K562 (cell line): ENCODE results near the gene HMG20B. TPM values are rescaled to one million over a fixed set of nuclear protein-coding genes. Genes with fewer than 3 reads are reported as not detected.

Experiments
- GTF2E2 ChIP-seq: fragments of 200-800 bp; sonication (Bioruptor generic); IDR thresholded peaks from 2 replicates; pipeline ENCODE4 v1.6.1; 2016; ENCODE audit warnings: missing genetic modification characterization, missing compliant biosample characterization
- HDAC8 ChIP-seq: fragments of 450-650 bp; IDR thresholded peaks from 2 replicates; pipeline ENCODE4 v1.6.1; 2016; ENCODE audit warnings: mild to moderate bottlenecking, missing genetic modification characterization, moderate library complexity, missing compliant biosample characterization
- ILK ChIP-seq: fragments of 450-650 bp; IDR thresholded peaks from 2 replicates; pipeline ENCODE4 v1.6.1; 2016; ENCODE audit warnings: missing genetic modification characterization, low read depth, mild to moderate bottlenecking, missing compliant biosample characterization, moderate library complexity, borderline replicate concordance
- KDM4B ChIP-seq, 2 experiments: fragments of 450-650 bp in 1 of 2; sonication (generic) in 1 of 2; IDR thresholded peaks; 2 replicates each; pipeline ENCODE4 v1.6.1; 2016 to 2017; ENCODE audit warnings: borderline replicate concordance in 2 of 2, antibody characterized with exemption in 1 of 2, low read depth in 1 of 2, mild to moderate bottlenecking in 1 of 2
- MAZ ChIP-seq, 2 experiments: fragments of 450-650 bp in 1 of 2; sonication (generic) in 1 of 2; formaldehyde crosslinking; IDR thresholded peaks in 1 of 2; conservative IDR thresholded peaks in 1 of 2; 2 replicates each; pipeline versions ENCODE4 v1.4.0 to v1.5.0; 2020; ENCODE audit warnings: mild to moderate bottlenecking in 1 of 2, missing genetic modification reagents in 1 of 2
- SAFB2 ChIP-seq: fragments of 200-400 bp; formaldehyde crosslinking; IDR thresholded peaks from 2 replicates; pipeline ENCODE4 v1.6.1; 2018; ENCODE audit warnings: borderline replicate concordance, low read length, low read depth, moderate library complexity; ENCODE audit not compliant: severe bottlenecking
- SPI1 ChIP-seq: IDR thresholded peaks from 2 replicates; pipeline ENCODE4 v1.6.1; 2011; ENCODE audit warnings: low read depth, low read length, control low read depth, borderline replicate concordance
- SRF ChIP-seq, 2 experiments: fragments of 250-450, 450-650 bp in 1 of 2; sonication (Bioruptor Pico) in 1 of 2; sonication (generic) in 1 of 2; formaldehyde crosslinking; IDR thresholded peaks; 2 replicates each; pipeline versions ENCODE4 v1.5.0 to v1.5.1; 2020 to 2022; ENCODE audit warnings: mild to moderate bottlenecking in 1 of 2, missing genetic modification reagents in 1 of 2
- TSC22D4 ChIP-seq: fragments of 450-650 bp; IDR thresholded peaks from 2 replicates; pipeline ENCODE4 v1.6.1; 2016; ENCODE audit warnings: missing genetic modification characterization, missing biosample characterization, control low read depth
- ZFP36 ChIP-seq: fragments of 150-350 bp; IDR thresholded peaks from 2 replicates; pipeline ENCODE4 v1.6.1; 2018; ENCODE audit warnings: low read length, low read depth; ENCODE audit not compliant: partially characterized antibody
- ZNF217 ChIP-seq: sonication (generic); formaldehyde crosslinking; IDR thresholded peaks from 2 replicates; pipeline ENCODE4 v1.8.0; 2022; ENCODE audit warnings: mild to moderate bottlenecking, missing genetic modification reagents
- ZNF253 ChIP-seq: fragments of 250-450 bp; sonication (Bioruptor Pico); conservative IDR thresholded peaks from 2 replicates; pipeline ENCODE4 v1.6.1; 2021; ENCODE audit warnings: mild to moderate bottlenecking
- ZNF830 ChIP-seq: fragments of 250-450 bp; sonication (Bioruptor Pico); IDR thresholded peaks from 2 replicates; pipeline ENCODE4 v1.5.0; 2021; ENCODE audit warnings: mild to moderate bottlenecking
- polyA plus RNA-seq, 8 experiments: library from polyadenylated mRNA; depleted of rRNA in 4 of 8; stranded (reverse) in 5 of 8; unstranded in 3 of 8; fragments of >200 nt; fragmentation: Nextera tagmentation in 2 of 8; fragmentation: Illumina TruSeq in 1 of 8; extraction: Ambion mirVana in 2 of 8; extraction: Trizol in 1 of 8; gene quantifications; 2 replicates each; pipeline versions ENCODE4 v1.2.1 to v1.2.3, GENCODE V29; 2011 to 2014; ENCODE audit warnings: inconsistent platforms in 1 of 8, missing spikeins in 1 of 8
- total RNA-seq, 7 experiments: library from RNA; depleted of rRNA in 6 of 7; stranded (reverse); fragments of >200 nt in 6 of 7; fragmentation: Illumina TruSeq in 2 of 7; extraction: Trizol in 2 of 7; gene quantifications; 2 replicates each; pipeline versions ENCODE4 v1.2.1 to v1.2.3, GENCODE V29; 2011 to 2021; ENCODE audit warnings: low replicate concordance in 1 of 7
- TF ChIP-seq, protein P1 (sequence below): fragments of 450-650 bp; formaldehyde crosslinking; IDR thresholded peaks from 2 replicates; pipeline ENCODE4 v1.4.0; 2022; ENCODE audit warnings: missing genetic modification characterization
- TF ChIP-seq, protein P2 (sequence below): fragments of 450-650 bp; IDR thresholded peaks from 2 replicates; pipeline ENCODE4 v1.7.0; 2016; ENCODE audit warnings: borderline replicate concordance
- TF ChIP-seq, protein P3 (sequence below): fragments of 450-650 bp; IDR thresholded peaks from 2 replicates; pipeline ENCODE4 v1.6.1; 2016; ENCODE audit warnings: antibody characterized with exemption
- TF ChIP-seq, protein P4 (sequence below), 2 experiments: IDR thresholded peaks; 2 replicates each; pipeline ENCODE4 v1.6.1; 2012; ENCODE audit warnings: improper control_type of control experiment in 2 of 2, low read depth in 2 of 2, low read length in 2 of 2, borderline replicate concordance in 1 of 2

The HMG20B gene
- total and polyA plus RNA-seq, 9 of the 15 experiments (the other 6 are each of a cell fraction or from before 2014, with no cell fraction given) = 0.35 to 172 (median 38.6) TPM

DNA sequence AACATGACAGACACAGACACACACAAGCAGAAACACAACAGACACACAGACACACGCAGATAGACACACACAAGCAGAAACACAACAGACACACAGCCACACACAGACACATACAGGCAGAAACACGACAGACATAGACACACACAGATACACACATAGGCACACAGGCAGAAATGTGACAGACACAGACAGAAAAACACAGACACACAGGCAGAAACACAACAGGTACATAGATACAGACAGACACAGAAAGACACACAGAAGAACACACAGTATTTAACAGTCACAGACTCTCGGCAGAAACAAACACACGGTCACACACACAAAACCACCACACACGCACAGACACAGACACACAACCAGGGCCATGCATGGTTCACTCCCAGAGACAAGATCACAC, 33.0 kb downstream of the HMG20B start (continued):
- TF ChIP-seq ILK (tag) (no peak), ZNF830 (CRISPR knock-in tag) (no peak), HDAC8 (tag) (no peak), ZFP36 (no peak), SPI1 (no peak), KDM4B (IDR thresholded peaks at IDR 0.05; ENCODE audit: borderline replicate concordance in 2 of 2, low read depth in 1 of 2) (no peak), SRF (CRISPR knock-in tag; IDR thresholded peaks at IDR 0.05) (no peak), ZNF217 (CRISPR knock-in tag) (no peak), GTF2E2 (no peak), ZNF253 (CRISPR knock-in tag) (no peak), SAFB2 (no peak), TSC22D4 (tag) (no peak), MAZ (CRISPR knock-in tag; conservative IDR thresholded peaks at IDR 0.05 in 1 of 2, IDR thresholded peaks at IDR 0.05 in 1 of 2) (no peak)
- TF ChIP-seq, protein P1, sequence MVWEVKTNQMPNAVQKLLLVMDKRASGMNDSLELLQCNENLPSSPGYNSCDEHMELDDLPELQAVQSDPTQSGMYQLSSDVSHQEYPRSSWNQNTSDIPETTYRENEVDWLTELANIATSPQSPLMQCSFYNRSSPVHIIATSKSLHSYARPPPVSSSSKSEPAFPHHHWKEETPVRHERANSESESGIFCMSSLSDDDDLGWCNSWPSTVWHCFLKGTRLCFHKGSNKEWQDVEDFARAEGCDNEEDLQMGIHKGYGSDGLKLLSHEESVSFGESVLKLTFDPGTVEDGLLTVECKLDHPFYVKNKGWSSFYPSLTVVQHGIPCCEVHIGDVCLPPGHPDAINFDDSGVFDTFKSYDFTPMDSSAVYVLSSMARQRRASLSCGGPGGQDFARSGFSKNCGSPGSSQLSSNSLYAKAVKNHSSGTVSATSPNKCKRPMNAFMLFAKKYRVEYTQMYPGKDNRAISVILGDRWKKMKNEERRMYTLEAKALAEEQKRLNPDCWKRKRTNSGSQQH (CRISPR knock-in tag) = no peak
- TF ChIP-seq, protein P2, sequence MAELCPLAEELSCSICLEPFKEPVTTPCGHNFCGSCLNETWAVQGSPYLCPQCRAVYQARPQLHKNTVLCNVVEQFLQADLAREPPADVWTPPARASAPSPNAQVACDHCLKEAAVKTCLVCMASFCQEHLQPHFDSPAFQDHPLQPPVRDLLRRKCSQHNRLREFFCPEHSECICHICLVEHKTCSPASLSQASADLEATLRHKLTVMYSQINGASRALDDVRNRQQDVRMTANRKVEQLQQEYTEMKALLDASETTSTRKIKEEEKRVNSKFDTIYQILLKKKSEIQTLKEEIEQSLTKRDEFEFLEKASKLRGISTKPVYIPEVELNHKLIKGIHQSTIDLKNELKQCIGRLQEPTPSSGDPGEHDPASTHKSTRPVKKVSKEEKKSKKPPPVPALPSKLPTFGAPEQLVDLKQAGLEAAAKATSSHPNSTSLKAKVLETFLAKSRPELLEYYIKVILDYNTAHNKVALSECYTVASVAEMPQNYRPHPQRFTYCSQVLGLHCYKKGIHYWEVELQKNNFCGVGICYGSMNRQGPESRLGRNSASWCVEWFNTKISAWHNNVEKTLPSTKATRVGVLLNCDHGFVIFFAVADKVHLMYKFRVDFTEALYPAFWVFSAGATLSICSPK = no peak
- TF ChIP-seq, protein P3, sequence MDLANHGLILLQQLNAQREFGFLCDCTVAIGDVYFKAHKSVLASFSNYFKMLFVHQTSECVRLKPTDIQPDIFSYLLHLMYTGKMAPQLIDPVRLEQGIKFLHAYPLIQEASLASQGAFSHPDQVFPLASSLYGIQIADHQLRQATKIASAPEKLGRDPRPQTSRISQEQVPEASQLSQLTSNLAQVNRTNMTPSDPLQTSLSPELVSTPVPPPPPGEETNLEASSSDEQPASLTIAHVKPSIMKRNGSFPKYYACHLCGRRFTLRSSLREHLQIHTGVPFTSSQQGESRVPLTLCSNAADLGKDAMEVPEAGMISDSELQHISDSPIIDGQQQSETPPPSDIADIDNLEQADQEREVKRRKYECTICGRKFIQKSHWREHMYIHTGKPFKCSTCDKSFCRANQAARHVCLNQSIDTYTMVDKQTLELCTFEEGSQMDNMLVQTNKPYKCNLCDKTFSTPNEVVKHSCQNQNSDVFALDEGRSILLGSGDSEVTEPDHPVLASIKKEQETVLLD = no peak
- TF ChIP-seq, protein P4, sequence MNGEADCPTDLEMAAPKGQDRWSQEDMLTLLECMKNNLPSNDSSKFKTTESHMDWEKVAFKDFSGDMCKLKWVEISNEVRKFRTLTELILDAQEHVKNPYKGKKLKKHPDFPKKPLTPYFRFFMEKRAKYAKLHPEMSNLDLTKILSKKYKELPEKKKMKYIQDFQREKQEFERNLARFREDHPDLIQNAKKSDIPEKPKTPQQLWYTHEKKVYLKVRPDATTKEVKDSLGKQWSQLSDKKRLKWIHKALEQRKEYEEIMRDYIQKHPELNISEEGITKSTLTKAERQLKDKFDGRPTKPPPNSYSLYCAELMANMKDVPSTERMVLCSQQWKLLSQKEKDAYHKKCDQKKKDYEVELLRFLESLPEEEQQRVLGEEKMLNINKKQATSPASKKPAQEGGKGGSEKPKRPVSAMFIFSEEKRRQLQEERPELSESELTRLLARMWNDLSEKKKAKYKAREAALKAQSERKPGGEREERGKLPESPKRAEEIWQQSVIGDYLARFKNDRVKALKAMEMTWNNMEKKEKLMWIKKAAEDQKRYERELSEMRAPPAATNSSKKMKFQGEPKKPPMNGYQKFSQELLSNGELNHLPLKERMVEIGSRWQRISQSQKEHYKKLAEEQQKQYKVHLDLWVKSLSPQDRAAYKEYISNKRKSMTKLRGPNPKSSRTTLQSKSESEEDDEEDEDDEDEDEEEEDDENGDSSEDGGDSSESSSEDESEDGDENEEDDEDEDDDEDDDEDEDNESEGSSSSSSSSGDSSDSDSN (IDR thresholded peaks at IDR 0.05; ENCODE audit: borderline replicate concordance in 1 of 2, low read depth in 2 of 2, low read length in 2 of 2) = no peak
